ENCODE measurements around the gene MAP2K7.

The MAP2K7 gene

DNA sequence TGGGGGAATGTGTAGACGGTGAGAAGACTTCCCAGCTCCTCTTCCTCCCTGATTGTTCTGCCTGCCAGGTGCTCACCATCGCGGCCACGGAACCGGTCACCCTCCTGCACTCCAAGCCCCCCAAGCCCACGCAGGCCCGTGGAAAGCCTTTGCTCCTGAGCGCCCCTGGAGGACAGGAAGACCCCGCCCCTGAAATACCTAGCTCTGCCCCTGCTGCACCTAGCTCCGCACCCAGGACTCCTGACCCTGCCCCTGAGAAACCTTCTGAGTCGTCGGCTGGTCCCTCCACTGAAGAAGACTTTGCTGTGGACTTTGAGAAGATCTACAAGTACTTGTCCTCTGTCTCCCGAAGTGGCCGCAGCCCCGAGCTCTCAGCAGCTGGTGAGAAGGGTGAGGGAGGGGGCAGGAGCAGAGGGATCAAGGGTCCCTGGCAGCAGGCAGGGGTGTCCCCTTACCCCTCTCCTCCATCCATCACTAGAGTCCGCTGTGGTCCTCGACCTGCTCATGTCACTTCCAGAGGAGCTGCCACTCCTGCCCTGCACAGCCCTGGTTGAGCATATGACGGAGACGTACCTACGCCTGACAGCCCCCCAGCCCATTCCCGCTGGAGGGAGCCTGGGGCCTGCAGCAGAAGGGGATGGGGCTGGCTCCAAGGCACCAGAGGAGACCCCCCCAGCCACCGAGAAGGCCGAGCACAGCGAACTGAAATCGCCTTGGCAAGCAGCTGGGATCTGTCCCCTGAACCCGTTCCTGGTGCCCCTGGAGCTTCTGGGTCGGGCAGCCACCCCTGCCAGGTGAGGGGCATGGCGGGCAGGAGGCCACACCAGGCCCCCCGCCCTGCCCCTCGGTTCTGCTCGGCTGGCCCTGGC lies 18.5 kb downstream of the MAP2K7 start:
- no peak for DNase-seq (ENCODE audit: low spot score)
- TF ChIP-seq, protein P1, sequence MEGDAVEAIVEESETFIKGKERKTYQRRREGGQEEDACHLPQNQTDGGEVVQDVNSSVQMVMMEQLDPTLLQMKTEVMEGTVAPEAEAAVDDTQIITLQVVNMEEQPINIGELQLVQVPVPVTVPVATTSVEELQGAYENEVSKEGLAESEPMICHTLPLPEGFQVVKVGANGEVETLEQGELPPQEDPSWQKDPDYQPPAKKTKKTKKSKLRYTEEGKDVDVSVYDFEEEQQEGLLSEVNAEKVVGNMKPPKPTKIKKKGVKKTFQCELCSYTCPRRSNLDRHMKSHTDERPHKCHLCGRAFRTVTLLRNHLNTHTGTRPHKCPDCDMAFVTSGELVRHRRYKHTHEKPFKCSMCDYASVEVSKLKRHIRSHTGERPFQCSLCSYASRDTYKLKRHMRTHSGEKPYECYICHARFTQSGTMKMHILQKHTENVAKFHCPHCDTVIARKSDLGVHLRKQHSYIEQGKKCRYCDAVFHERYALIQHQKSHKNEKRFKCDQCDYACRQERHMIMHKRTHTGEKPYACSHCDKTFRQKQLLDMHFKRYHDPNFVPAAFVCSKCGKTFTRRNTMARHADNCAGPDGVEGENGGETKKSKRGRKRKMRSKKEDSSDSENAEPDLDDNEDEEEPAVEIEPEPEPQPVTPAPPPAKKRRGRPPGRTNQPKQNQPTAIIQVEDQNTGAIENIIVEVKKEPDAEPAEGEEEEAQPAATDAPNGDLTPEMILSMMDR (IDR thresholded peaks at IDR 0.05; ENCODE audit: extremely low read depth, missing control alignments) = no peak

DNA sequence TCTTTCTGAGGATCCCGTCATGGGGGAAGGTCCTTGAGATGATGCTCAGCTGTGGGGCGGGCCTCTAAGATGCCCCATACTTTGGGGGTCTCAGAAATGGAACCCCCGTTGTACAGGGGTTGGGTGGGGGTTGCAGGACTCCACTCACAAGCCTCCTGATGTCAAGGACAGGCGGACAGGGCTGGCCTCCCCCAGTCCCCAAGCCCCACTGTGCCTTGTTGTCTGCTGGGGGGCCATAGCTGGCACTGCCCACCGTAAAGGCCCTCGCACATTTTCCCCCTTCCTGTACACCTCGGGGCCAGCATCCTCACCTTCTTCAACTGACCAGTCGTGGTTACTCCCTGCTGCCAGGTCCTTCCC lies 19.1 kb downstream of the MAP2K7 start:
- TF ChIP-seq, protein P1 (IDR thresholded peaks at IDR 0.05; ENCODE audit: extremely low read depth, missing control alignments) = no peak
- no peak for DNase-seq (ENCODE audit: low spot score)

DNA sequence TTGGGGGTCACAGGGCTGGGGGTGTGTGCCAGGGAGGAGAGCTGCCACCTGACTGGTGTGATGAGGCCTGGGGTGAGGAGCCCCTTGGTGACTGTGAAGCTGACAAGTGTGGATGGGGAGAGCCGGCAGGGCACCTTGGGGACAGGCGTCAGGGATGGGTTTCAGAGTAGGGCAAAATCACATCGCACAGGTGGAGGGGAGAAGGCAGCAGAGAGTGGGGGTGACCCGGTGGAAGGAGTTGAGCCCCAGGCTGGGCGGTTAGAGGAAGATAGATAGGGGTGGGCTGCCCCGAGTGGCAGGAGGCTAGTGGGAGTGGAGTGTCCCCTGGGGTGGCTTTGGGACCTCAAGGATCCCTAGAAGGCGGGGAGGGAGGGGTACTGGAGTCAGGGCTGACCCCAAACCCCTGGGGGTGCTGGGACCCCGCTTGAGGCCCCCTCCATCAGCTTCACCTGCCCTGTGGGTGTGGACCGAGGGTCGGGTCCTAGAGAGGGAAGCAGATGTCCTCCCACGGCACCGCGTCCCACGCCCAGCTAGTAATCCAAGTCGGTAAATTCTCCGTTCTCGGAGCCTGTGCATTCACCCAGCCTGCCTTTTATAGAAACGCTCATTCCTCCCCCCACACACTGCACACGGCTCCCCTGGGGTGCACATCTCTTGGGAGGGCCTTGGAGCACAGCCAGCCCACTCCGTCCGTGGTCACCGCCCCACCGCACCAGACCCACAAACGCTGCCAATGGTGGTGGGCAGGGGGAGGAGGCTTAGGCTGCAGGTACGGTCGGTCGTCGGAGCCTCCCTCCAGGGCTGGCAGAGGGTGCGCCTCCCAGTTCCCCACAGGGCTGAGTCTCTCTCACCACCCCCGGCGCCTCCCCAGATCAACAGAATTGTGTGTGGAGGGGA lies 19.9 kb downstream of the MAP2K7 start:
- TF ChIP-seq, protein P1 (IDR thresholded peaks at IDR 0.05; ENCODE audit: extremely low read depth, missing control alignments) = no peak
- no peak for DNase-seq (ENCODE audit: low spot score)

DNA sequence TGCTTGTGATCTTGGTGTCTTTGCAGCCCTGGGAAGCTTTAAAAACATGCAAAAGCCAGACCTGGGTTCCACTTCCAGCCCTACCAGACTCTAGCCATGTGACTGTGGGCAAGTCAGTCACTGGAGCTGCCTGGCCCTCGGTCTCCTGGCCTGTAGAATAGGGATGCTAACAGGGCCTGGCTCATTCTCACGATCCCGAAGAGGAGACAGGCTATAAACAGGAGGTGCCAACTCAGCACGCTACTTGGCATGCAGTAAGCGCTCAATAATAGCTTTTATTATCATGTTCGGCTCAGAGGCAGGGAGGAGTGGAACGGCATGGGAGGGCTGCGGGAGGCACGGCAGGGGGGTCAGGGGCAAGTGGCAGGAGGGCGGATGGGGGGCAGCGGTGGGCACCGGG lies 20.6 kb downstream of the MAP2K7 start:
- no peak for DNase-seq (ENCODE audit: low spot score)
- TF ChIP-seq, protein P1 (IDR thresholded peaks at IDR 0.05; ENCODE audit: extremely low read depth, missing control alignments) = no peak

DNA sequence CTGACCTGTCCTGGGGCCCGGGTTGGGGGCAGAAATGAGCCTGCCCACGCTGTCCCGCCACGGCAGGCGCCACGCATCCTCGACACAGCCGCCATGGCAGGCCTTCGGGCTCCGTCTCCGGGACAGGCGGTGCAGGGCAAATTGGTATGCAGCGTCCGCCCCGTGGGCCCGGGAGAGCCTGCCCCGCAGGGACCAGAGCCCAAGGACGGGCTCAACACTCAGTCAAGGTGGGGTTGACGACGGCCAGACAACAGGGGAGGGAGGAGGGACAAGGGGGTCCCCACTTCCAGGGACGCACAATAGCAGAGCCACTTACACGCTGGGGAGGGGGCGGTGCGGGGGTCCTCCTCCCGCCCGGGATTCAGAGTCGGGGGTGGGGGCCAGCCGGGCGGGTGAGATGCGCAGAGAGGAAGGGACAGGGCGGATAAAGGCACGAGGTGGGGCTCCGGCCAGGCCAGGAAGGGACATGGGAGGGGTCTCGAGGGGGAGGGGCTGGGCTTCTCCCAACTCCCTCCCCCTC lies 21.0 kb downstream of the MAP2K7 start:
- TF ChIP-seq, protein P1 (IDR thresholded peaks at IDR 0.05; ENCODE audit: extremely low read depth, missing control alignments) = no peak
- DNase-seq (ENCODE audit: low spot score) = no peak

DNA sequence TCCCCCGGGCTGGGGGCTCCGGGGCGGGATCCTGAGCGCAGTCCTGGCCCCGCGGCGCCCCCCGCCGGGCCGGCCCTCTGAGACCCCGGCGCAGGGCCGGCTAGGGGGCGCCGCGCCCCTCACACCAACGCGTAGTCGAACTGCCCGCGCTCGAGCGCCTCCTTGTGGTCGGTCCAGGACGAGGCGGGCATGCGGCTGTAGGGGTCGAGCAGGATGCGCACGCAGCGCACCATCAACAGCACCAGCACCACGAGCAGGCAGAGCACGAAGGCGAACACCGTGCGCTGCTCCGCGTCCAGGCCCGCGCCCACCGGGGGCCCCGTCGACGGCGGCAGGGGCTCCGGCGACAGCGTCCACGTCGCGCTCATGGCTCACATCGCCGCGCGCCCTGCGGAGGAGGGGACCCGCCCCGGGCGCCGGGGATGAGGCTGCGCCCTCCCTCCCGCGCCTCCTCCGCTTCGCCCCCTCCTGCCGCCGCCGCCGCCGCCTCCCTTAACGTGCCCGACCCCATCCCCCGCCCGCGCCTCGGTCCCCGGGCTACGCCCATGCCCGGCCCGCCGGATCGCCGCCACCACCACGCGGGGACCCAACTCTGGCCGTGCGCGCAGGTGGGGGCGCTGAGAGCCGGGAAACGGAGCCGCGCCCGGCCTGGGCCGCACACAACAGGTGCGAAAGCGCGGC lies 21.6 kb downstream of the MAP2K7 start:
- peak; percentile 93 for DNase-seq (ENCODE audit: low spot score)
- TF ChIP-seq, protein P1 (IDR thresholded peaks at IDR 0.05; ENCODE audit: extremely low read depth, missing control alignments) = peak; percentile 87

Measured in GM20000 (cell line).